H1 (cell line): Measurements from ENCODE around the gene TSR1. TPM values are rescaled to one million over a fixed set of nuclear protein-coding genes. Genes with fewer than 3 reads are reported as not detected.
A peak's percentile ranks its signal among the peaks of the same experiment; 100 is the strongest.

Experiments
- CTCF ChIA-PET: fragments of 300-600 bp; sonication (Branson Sonifier 250); formaldehyde crosslinking; loops from one replicate; lab custom pipeline; 2021; ENCODE audit not compliant: partially characterized antibody; lab: Charles Lee
- POLR2A ChIA-PET: fragments of 300-600 bp; sonication (Branson Sonifier 250); formaldehyde crosslinking; loops from one replicate; lab custom pipeline; 2021; ENCODE audit warnings: inconsistent platforms; ENCODE audit not compliant: partially characterized antibody; lab: Charles Lee
- DNase-seq, 2 experiments: peaks; one replicate each; pipeline versions ENCODE4 v3.0.0 to v3.0.0-alpha.2; 2010 to 2022; ENCODE audit warnings: low spot score in 2 of 2, low read depth in 1 of 2, mixed read lengths in 1 of 2
- FAIRE-seq: peaks from 2 replicates; lab custom pipeline; 2011; peaks lifted over from hg19 to GRCh38; lab: Jason Lieb, UNC
- H2AFZ ChIP-seq: 2 replicates; pipeline ENCODE4 v1.8.1; 2012; ENCODE audit warnings: low read length, inconsistent platforms
- H2AK5ac ChIP-seq: 2 replicates; pipeline ENCODE4 v1.6.1; 2013; ENCODE audit warnings: low read depth, low read length
- H2BK120ac ChIP-seq: replicated peaks from 2 replicates; pipeline ENCODE3; 2013; ENCODE audit warnings: low read depth, low read length, inconsistent platforms
- H2BK12ac ChIP-seq: 2 replicates; pipeline ENCODE4 v1.6.1; 2013; ENCODE audit warnings: low read depth, low read length
- H2BK15ac ChIP-seq: 2 replicates; pipeline ENCODE4 v1.6.1; 2013; ENCODE audit warnings: low read length
- H2BK20ac ChIP-seq: 2 replicates; pipeline ENCODE4 v1.6.1; 2013; ENCODE audit warnings: low read length
- H2BK5ac ChIP-seq: 2 replicates; pipeline ENCODE4 v1.6.1; 2013; ENCODE audit warnings: low read depth, low read length
- H3K14ac ChIP-seq: 2 replicates; pipeline ENCODE4 v1.6.1; 2013; ENCODE audit warnings: inconsistent platforms; ENCODE audit not compliant: insufficient read length
- H3K18ac ChIP-seq: 2 replicates; pipeline ENCODE4 v1.6.1; 2013; ENCODE audit warnings: low read length; ENCODE audit errors: extremely low read depth
- H3K23ac ChIP-seq: 2 replicates; pipeline ENCODE4 v1.6.1; 2013; ENCODE audit warnings: inconsistent platforms; ENCODE audit not compliant: insufficient read length
- H3K23me2 ChIP-seq: 2 replicates; pipeline ENCODE4 v1.6.1; 2013; ENCODE audit warnings: low read depth, low read length
- H3K27ac ChIP-seq: 2 replicates; pipeline ENCODE4 v1.6.1; 2011; ENCODE audit warnings: low read depth, low read length, inconsistent platforms
- H3K27me3 ChIP-seq, 4 experiments: replicated peaks in 1 of 4; 1 replicate in 1 of 4; 2 replicates in 3 of 4; pipeline versions ENCODE4 v1.6.1 to v1.8.1; 2011 to 2013; ENCODE audit warnings: low read length in 3 of 4, mild to moderate bottlenecking in 3 of 4, inconsistent platforms in 2 of 4, mixed read lengths in 2 of 4, moderate library complexity in 1 of 4; ENCODE audit not compliant: control insufficient read depth in 3 of 4, insufficient read depth in 3 of 4; ENCODE audit errors: extremely low read depth in 1 of 4
- H3K36me3 ChIP-seq, 4 experiments: 2 replicates each; pipeline versions ENCODE4 v1.6.1 to v1.8.1; 2011 to 2013; ENCODE audit warnings: mild to moderate bottlenecking in 4 of 4, low read length in 3 of 4, moderate library complexity in 2 of 4, control low read depth in 1 of 4, inconsistent platforms in 1 of 4; ENCODE audit not compliant: insufficient read depth in 4 of 4, control insufficient read depth in 2 of 4
- H3K4ac ChIP-seq: replicated peaks from 2 replicates; pipeline ENCODE3; 2013; ENCODE audit warnings: low read length, low read depth, mixed read lengths, inconsistent platforms; ENCODE audit not compliant: insufficient read length
- H3K4me1 ChIP-seq, 4 experiments: replicated peaks in 1 of 4; 1 replicate in 1 of 4; 2 replicates in 3 of 4; pipeline versions ENCODE4 v1.6.1 to v1.8.1; 2011 to 2013; ENCODE audit warnings: low read length in 3 of 4, inconsistent platforms in 2 of 4, mixed read lengths in 1 of 4; ENCODE audit not compliant: insufficient read depth in 4 of 4, control insufficient read depth in 3 of 4
- H3K4me2 ChIP-seq, 2 experiments: 2 replicates each; pipeline versions ENCODE4 v1.6.1 to v1.8.1; 2011 to 2013; ENCODE audit warnings: low read depth in 2 of 2, low read length in 2 of 2, control low read depth in 1 of 2, inconsistent platforms in 1 of 2, mild to moderate bottlenecking in 1 of 2; ENCODE audit not compliant: insufficient read depth in 1 of 2
- H3K4me3 ChIP-seq, 4 experiments: fragments of 200-600, 300-600 bp in 1 of 4; sonication (generic), shearing (Covaris generic), sonication (Bioruptor Twin) in 1 of 4; 2 replicates each; pipeline versions ENCODE4 v1.5.1 to v1.8.1; 2011 to 2016; ENCODE audit warnings: low read length in 4 of 4, low read depth in 3 of 4, control low read depth in 2 of 4, inconsistent platforms in 2 of 4, mild to moderate bottlenecking in 2 of 4, mixed read lengths in 1 of 4, moderate library complexity in 1 of 4; ENCODE audit not compliant: insufficient read depth in 2 of 4; ENCODE audit errors: extremely low read depth in 1 of 4
- H3K56ac ChIP-seq: replicated peaks from 2 replicates; pipeline ENCODE3; 2013; ENCODE audit warnings: low read depth, mild to moderate bottlenecking, mixed read lengths, low read length, inconsistent platforms; ENCODE audit not compliant: insufficient read length
- H3K79me1 ChIP-seq: 2 replicates; pipeline ENCODE4 v1.6.1; 2013; ENCODE audit warnings: low read depth, low read length, control low read depth
- H3K79me2 ChIP-seq, 2 experiments: 2 replicates each; pipeline versions ENCODE4 v1.6.1 to v1.8.1; 2012 to 2013; ENCODE audit warnings: low read length in 2 of 2, mild to moderate bottlenecking in 2 of 2, inconsistent platforms in 1 of 2; ENCODE audit not compliant: insufficient read depth in 2 of 2, control insufficient read depth in 1 of 2
- H3K9ac ChIP-seq, 4 experiments: replicated peaks in 1 of 4; 1 replicate in 1 of 4; 2 replicates in 3 of 4; pipeline versions ENCODE4 v1.6.1 to v1.8.1; 2011 to 2013; ENCODE audit warnings: low read depth in 3 of 4, low read length in 3 of 4, control low read depth in 2 of 4, mild to moderate bottlenecking in 2 of 4, moderate library complexity in 2 of 4, inconsistent platforms in 1 of 4; ENCODE audit errors: extremely low read depth in 1 of 4
- H3K9me3 ChIP-seq, 2 experiments: 2 replicates each; pipeline versions ENCODE4 v1.6.1 to v1.8.1; 2012 to 2013; ENCODE audit warnings: mild to moderate bottlenecking in 2 of 2, moderate library complexity in 2 of 2, control low read depth in 1 of 2, inconsistent platforms in 1 of 2, low read depth in 1 of 2, low read length in 1 of 2, mixed read lengths in 1 of 2; ENCODE audit not compliant: insufficient read depth in 2 of 2
- H4K20me1 ChIP-seq, 2 experiments: replicated peaks in 1 of 2; 2 replicates each; pipeline versions ENCODE3 to v1.8.1; 2011 to 2013; ENCODE audit warnings: inconsistent platforms in 2 of 2, low read length in 2 of 2, mild to moderate bottlenecking in 1 of 2; ENCODE audit not compliant: insufficient read depth in 2 of 2, control insufficient read depth in 1 of 2
- H4K5ac ChIP-seq: 2 replicates; pipeline ENCODE4 v1.6.1; 2013; ENCODE audit warnings: low read length, low read depth, mixed read lengths, inconsistent platforms; ENCODE audit not compliant: insufficient read length
- H4K8ac ChIP-seq: 2 replicates; pipeline ENCODE4 v1.8.0; 2013; ENCODE audit warnings: mild to moderate bottlenecking, moderate library complexity, low read length, inconsistent platforms; ENCODE audit not compliant: insufficient read depth; ENCODE audit errors: extremely low read depth
- H4K91ac ChIP-seq: replicated peaks from 2 replicates; pipeline ENCODE3; 2013; ENCODE audit warnings: low read length, mixed read lengths, inconsistent platforms; ENCODE audit not compliant: insufficient read length
- ASH2L ChIP-seq: fragments of 200-600, 300-600 bp; sonication (generic); IDR thresholded peaks from one replicate; pipeline ENCODE4 v1.7.1; 2017; ENCODE audit warnings: low read length
- CREB1 ChIP-seq: IDR thresholded peaks from 2 replicates; pipeline ENCODE4 v1.6.1; 2012; ENCODE audit warnings: inconsistent platforms
- FOSL1 ChIP-seq: IDR thresholded peaks from 2 replicates; pipeline ENCODE4 v1.6.1; 2011; ENCODE audit warnings: mild to moderate bottlenecking, low read depth, low read length, moderate library complexity; ENCODE audit not compliant: insufficient read depth
- MAFK ChIP-seq: IDR thresholded peaks from 2 replicates; pipeline ENCODE4 v1.6.1; 2012; ENCODE audit warnings: low read depth, mild to moderate bottlenecking, improper control_type of control experiment, low read length
- NRF1 ChIP-seq: IDR thresholded peaks from 2 replicates; pipeline ENCODE4 v1.6.1; 2011; ENCODE audit warnings: mild to moderate bottlenecking, low read depth, low read length, improper control_type of control experiment
- RAD21 ChIP-seq, 2 experiments: IDR thresholded peaks in 1 of 2; conservative IDR thresholded peaks in 1 of 2; 2 replicates each; pipeline ENCODE4 v1.6.1; 2011; ENCODE audit warnings: low read depth in 2 of 2, low read length in 2 of 2, improper control_type of control experiment in 1 of 2, inconsistent platforms in 1 of 2, mild to moderate bottlenecking in 1 of 2, moderate library complexity in 1 of 2
- RFX5 ChIP-seq: IDR thresholded peaks from 2 replicates; pipeline ENCODE4 v1.6.1; 2011; ENCODE audit warnings: low read depth, low read length, improper control_type of control experiment, borderline replicate concordance
- TAF7 ChIP-seq: optimal IDR thresholded peaks from 2 replicates; pipeline ENCODE3; 2011; ENCODE audit warnings: low read depth, mild to moderate bottlenecking, inconsistent platforms, low read length, moderate library complexity, borderline replicate concordance
- TBP ChIP-seq: IDR thresholded peaks from 2 replicates; pipeline ENCODE4 v1.6.1; 2011; ENCODE audit warnings: low read depth, low read length, improper control_type of control experiment
- WGBS, 2 experiments: shearing (Covaris generic) in 1 of 2; methylation state at CpG; one replicate each; pipeline versions ENCODE4 v1.1.6 to v1.1.7; 2013 to 2015; ENCODE audit warnings: low lambda C conversion rate in 2 of 2, mixed read lengths in 2 of 2, inconsistent platforms in 1 of 2, low coverage in 1 of 2, missing lambda C conversion rate in 1 of 2; ENCODE audit not compliant: insufficient replicate concordance in 2 of 2, insufficient coverage in 1 of 2, insufficient read length in 1 of 2; ENCODE audit errors: extremely low coverage in 1 of 2, missing lambda C conversion rate in 1 of 2; 5-methylcytosine and 5-hydroxymethylcytosine counted together
- polyA plus RNA-seq, 7 experiments: library from polyadenylated mRNA; depleted of rRNA in 3 of 7; stranded (reverse) in 5 of 7; unstranded in 2 of 7; fragments of >200 nt in 5 of 7; fragments of 200-250 nt in 2 of 7; gene quantifications; 1 replicate in 5 of 7; 2 replicates in 1 of 7; 4 replicates in 1 of 7; pipeline versions ENCODE4 v1.2.1 to v1.2.3, GENCODE V29; 2011 to 2013; ENCODE audit warnings: missing spikeins in 2 of 7, mixed read lengths in 2 of 7
- total RNA-seq: library from RNA; stranded (reverse); fragmentation: NEBNext Ultra II Directional; extraction: Animal tissue kit (Norgen Biotek cat#: 25700); gene quantifications from 2 replicates; pipeline ENCODE4 v1.2.1, GENCODE V29; 2021
- TF ChIP-seq, protein P1 (sequence below): IDR thresholded peaks from 2 replicates; pipeline ENCODE4 v1.6.1; 2012; ENCODE audit warnings: inconsistent platforms
- TF ChIP-seq, protein P2 (sequence below): IDR thresholded peaks from 2 replicates; pipeline ENCODE4 v1.6.1; 2012; ENCODE audit warnings: low read length, inconsistent platforms

TSR1 gene
- total and polyA plus RNA-seq, 2 of the 8 experiments (the other 6 are each of a cell fraction or from before 2014, with no cell fraction given) = 14.5 to 69.7 TPM

DNA sequence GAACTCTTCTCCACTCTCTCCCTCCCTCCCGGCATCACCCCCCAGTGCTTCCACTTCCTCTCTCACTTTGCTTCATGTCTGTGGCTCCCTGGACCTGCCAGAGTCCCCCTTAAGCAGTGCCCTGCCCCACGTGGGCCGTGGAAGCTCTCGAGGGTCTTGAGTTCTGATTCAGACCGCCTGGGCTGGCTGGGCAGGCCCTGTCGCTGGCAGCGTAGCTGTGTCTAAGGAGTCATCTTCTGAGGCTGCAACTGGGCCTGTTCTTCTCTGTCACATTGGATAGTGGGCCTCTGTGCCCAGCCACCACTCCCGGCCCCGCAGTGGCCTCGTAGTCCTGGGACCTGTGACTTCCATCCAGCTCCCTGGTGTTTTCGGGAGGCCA lies 33.9 kb upstream of the TSR1 start:
- ChIA-PET CTCF (interaction anchor here (0.6 to 13.4 kb wide), 21 partner anchors 8 to 316 kb away, joined by 3 to 209 read pairs (median 4); partner anchors contain the start of gene TSR1), POLR2A (interaction anchor here (0.7 to 5.7 kb wide), 12 partner anchors 9 to 353 kb away, joined by 3 to 34 read pairs (median 4); partner anchors contain the start of genes SGSM2, SMG6, SRR and TSR1)
- Histone ChIP-seq H2BK15ac (no peak overlapping the region; the same call in 1 of the 2 replicates), H4K8ac (no peak overlapping the region), H3K79me1 (no peaks in the 10 kb centered on the region), H3K4me1 (peaks cover 0 to 12% (median 5%) of the 10 kb centered on the region in 4 experiments; a peak in 3 of 7 replicates), H3K4ac (no peak overlapping the region), H2BK20ac (no peak overlapping the region), H4K20me1 (peaks cover 2 to 3% of the 10 kb centered on the region in 2 experiments), H4K91ac (no peak overlapping the region), H3K23ac (no peak overlapping the region), H3K23me2 (no peaks in the 10 kb centered on the region), H3K56ac (no peak overlapping the region), H3K9ac (no peak overlapping the region; a peak in 1 of 7 replicates), H2AK5ac (no peak overlapping the region), H2BK12ac (no peak overlapping the region), H3K14ac (no peak overlapping the region), H3K18ac (no peak overlapping the region), H2BK120ac (no peak overlapping the region), H4K5ac (no peak overlapping the region), H3K9me3 (no peaks in the 10 kb centered on the region), H3K4me2 (no peak overlapping the region; a peak in 1 of 4 replicates), H2BK5ac (peak overlapping the region; percentile 44; the same call in 1 of the 2 replicates), H3K36me3 (peaks cover 0 to 9% (median 5%) of the 10 kb centered on the region in 4 experiments; a peak in 4 of 8 replicates), H2AFZ (no peak overlapping the region), H3K4me3 (no peak overlapping the region), H3K27me3 (no peaks in the 10 kb centered on the region), H3K79me2 (no peaks in the 10 kb centered on the region), H3K27ac (no peak overlapping the region)
- DNase-seq (no peak), FAIRE-seq (no peak)
- 73% methylated on average over 11 of the region's 11 CpGs; no CpG with 5 or more reads in 1 of the 2 experiments for WGBS, 2 experiments
- TF ChIP-seq MAFK = no peak
- no peak for TF ChIP-seq FOSL1
- no peak for TF ChIP-seq TAF7
- no peak for TF ChIP-seq NRF1
- TF ChIP-seq CREB1 = no peak
- TF ChIP-seq, protein P1, sequence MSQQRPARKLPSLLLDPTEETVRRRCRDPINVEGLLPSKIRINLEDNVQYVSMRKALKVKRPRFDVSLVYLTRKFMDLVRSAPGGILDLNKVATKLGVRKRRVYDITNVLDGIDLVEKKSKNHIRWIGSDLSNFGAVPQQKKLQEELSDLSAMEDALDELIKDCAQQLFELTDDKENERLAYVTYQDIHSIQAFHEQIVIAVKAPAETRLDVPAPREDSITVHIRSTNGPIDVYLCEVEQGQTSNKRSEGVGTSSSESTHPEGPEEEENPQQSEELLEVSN = no peak
- TF ChIP-seq RAD21 (IDR thresholded peaks at IDR 0.05 in 1 of 2, conservative IDR thresholded peaks at IDR 0.05 in 1 of 2; ENCODE audit: low read depth in 2 of 2, low read length in 2 of 2) = no peak
- TF ChIP-seq ASH2L = no peak
- no peak for TF ChIP-seq RFX5
- TF ChIP-seq TBP = no peak
- TF ChIP-seq, protein P2, sequence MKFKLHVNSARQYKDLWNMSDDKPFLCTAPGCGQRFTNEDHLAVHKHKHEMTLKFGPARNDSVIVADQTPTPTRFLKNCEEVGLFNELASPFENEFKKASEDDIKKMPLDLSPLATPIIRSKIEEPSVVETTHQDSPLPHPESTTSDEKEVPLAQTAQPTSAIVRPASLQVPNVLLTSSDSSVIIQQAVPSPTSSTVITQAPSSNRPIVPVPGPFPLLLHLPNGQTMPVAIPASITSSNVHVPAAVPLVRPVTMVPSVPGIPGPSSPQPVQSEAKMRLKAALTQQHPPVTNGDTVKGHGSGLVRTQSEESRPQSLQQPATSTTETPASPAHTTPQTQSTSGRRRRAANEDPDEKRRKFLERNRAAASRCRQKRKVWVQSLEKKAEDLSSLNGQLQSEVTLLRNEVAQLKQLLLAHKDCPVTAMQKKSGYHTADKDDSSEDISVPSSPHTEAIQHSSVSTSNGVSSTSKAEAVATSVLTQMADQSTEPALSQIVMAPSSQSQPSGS = no peak
